Adrenal gland (tissue), 5 donors: ENCODE data around the gene TMEM245.

ENCODE experiments used
- CTCF ChIP-seq, 6 experiments: fragments of 450-650 bp in 4 of 6; fragments of 200-600 bp in 2 of 6; sonication (generic) in 1 of 6; IDR thresholded peaks; 1 replicate in 5 of 6; 2 replicates in 1 of 6; pipeline versions ENCODE4 v1.5.1 to v1.8.0; 2016 to 2021; ENCODE audit warnings: antibody characterized with exemption in 6 of 6, mild to moderate bottlenecking in 2 of 6, moderate library complexity in 1 of 6
- POLR2A ChIP-seq, 2 donors: fragments of 450-650 bp; IDR thresholded peaks; one replicate each; pipeline ENCODE4 v1.6.1; 2017; ENCODE audit warnings: antibody characterized with exemption in 2 of 2, mild to moderate bottlenecking in 2 of 2, moderate library complexity in 1 of 2
- donor health status: DM: no; HTN: no; CAD: no.

GRCh38 chr9:109133533-109133932, 13.8 kb upstream of the TMEM245 start:
- no peak for TF ChIP-seq CTCF (IDR thresholded peaks at IDR 0.05)
- TF ChIP-seq POLR2A (IDR thresholded peaks at IDR 0.05), result no peak
